Naive thymus-derived CD8-positive, alpha-beta T cell (primary cell): ENCODE data around the gene PTPRM. TPM values are rescaled to one million over a fixed set of nuclear protein-coding genes. Genes with fewer than 3 reads are reported as not detected.
"Not testable (repeated sequence)": the region's sequence is repeated elsewhere in the genome, so short reads cannot be mapped to it uniquely, and the experiment has no call there.

Source experiments
- ATAC-seq, 2 donors: fragments of 150-1000 bp; cut with Tn5 transposase in 1 of 2; sonication (Bioruptor Pico), chemical (Tn5 transposase) in 1 of 2; 1 replicate in 1 of 2; 2 replicates in 1 of 2; pipeline ENCODE4 v1.10.0; 2021; ENCODE audit warnings: mild to moderate bottlenecking in 2 of 2, moderate library complexity in 2 of 2
- POLR2A ChIA-PET: fragments of 350-600 bp; sonication (Branson Sonifier 250); formaldehyde crosslinking; loops from one replicate; lab custom pipeline; 2021; ENCODE audit warnings: antibody characterized with exemption; lab: Charles Lee
- DNase-seq, 10 donors: peaks; one replicate each; pipeline versions ENCODE4 v3.0.0 to v3.0.0-alpha.2; 2020 to 2022
- H3K27ac Mint-ChIP-seq, 10 donors: one replicate each; pipeline ENCODE4 v1.8.0; 2020 to 2022; ENCODE audit warnings: mild to moderate bottlenecking in 10 of 10, mixed read lengths in 10 of 10, moderate library complexity in 4 of 10, inconsistent platforms in 1 of 10
- H3K27me3 Mint-ChIP-seq, 5 donors: one replicate each; pipeline ENCODE4 v1.8.0; 2021 to 2022; ENCODE audit warnings: mixed read lengths in 5 of 5
- H3K36me3 Mint-ChIP-seq, 3 donors: one replicate each; pipeline ENCODE4 v1.8.0; 2020 to 2022; ENCODE audit warnings: mixed read lengths in 3 of 3, mild to moderate bottlenecking in 2 of 3, inconsistent platforms in 1 of 3
- H3K4me1 Mint-ChIP-seq, 4 donors: one replicate each; pipeline ENCODE4 v1.8.0; 2021 to 2022; ENCODE audit warnings: mixed read lengths in 4 of 4
- H3K4me3 Mint-ChIP-seq, 10 donors: one replicate each; pipeline ENCODE4 v1.8.0; 2020 to 2022; ENCODE audit warnings: mild to moderate bottlenecking in 10 of 10, mixed read lengths in 10 of 10, moderate library complexity in 6 of 10, inconsistent platforms in 1 of 10
- H3K9me3 Mint-ChIP-seq, 9 donors: one replicate each; pipeline ENCODE4 v1.8.0; 2020 to 2022; ENCODE audit warnings: mixed read lengths in 9 of 9, mild to moderate bottlenecking in 3 of 9, inconsistent platforms in 1 of 9, moderate library complexity in 1 of 9
- polyA plus RNA-seq, 3 donors: library from polyadenylated mRNA; unstranded; fragments of 300-500 nt; fragmentation: Illumina TruSeq; gene quantifications; one replicate each; pipeline ENCODE4 v1.2.3, GENCODE V29; 2021
- total RNA-seq, 8 experiments: library from RNA in 2 of 8; stranded (reverse) in 2 of 8; gene quantifications; one replicate each; pipeline ENCODE4 v1.2.3 and lab custom pipeline; 2021 to 2026

The PTPRM gene
- total and polyA plus RNA-seq, 5 experiments from 2014 or later: 0.28 to 12.1 (median 0.52) TPM

- H3K27ac Mint-ChIP-seq: no peak overlapping the region
- POLR2A ChIA-PET: no interaction called here
- H3K36me3 Mint-ChIP-seq: peaks cover 0 to 2% (median 0%) of the 10 kb centered on the region in 3 donors
- ATAC-seq: no peak
- H3K27me3 Mint-ChIP-seq: peaks cover 0 to 2% (median 0%) of the 10 kb centered on the region in 5 donors
- no peak for DNase-seq
- H3K4me1 Mint-ChIP-seq: no peaks in the 10 kb centered on the region
- H3K9me3 Mint-ChIP-seq: peaks cover 0 to 4% (median 0%) of the 10 kb centered on the region in 9 donors
- no peak overlapping the region for H3K4me3 Mint-ChIP-seq
Measured at GRCh38 chr18:8424917-8425725, 858.0 kb downstream of the PTPRM start.

DNA sequence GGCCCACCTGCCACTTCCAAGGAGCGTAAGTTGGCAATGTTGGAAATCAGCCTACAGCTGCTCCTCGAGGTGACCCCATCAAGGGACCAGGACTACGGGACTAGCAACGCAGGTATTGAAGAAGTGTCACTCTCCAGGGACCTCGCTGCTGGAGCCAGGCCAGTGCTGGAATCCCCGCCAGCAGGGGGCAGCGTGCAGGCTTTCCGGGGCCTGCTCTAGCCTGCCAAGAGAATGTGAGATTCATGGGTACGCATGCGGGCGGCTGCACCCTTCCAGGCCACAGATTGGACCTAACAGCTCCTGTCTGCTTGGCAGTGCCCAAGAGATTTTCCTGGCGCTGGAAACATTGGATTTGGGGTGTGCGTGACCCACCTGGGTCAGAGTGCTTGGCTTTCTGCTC is 859.3 kb downstream of the PTPRM start:
- Mint-ChIP-seq H3K27ac (peak overlapping the region in 1 of 10 donors; percentile 5), H3K4me1 (no peaks in the 10 kb centered on the region), H3K9me3 (peaks cover 0 to 4% (median 0%) of the 10 kb centered on the region in 9 donors), H3K4me3 (no peak overlapping the region), H3K36me3 (peaks cover 0 to 2% (median 0%) of the 10 kb centered on the region in 3 donors), H3K27me3 (peaks cover 0 to 2% (median 0%) of the 10 kb centered on the region in 5 donors)
- DNase-seq (no peak), ATAC-seq (no peak)
- POLR2A ChIA-PET: no interaction called here

DNA sequence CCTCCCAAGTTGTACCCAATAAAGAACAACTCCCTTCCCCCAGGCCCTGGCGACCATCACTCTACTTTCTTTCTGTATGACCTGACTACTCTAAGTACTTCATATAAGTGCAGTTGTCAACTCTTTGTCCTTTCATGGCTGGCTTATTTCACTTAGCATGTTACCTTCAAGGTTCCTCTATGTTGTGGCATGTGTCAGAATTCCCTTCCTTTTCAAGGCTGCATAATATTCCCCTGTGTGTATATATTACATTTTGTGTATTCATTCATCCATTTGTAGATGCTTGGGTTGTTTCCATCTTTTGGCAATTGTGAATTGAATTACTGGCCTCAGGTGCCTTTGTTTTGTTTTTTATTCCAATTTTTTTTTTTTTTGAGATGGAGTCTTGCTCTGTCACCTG is 860.2 kb downstream of the PTPRM start:
- H3K4me1 Mint-ChIP-seq: no peaks in the 10 kb centered on the region
- no peak overlapping the region for H3K27ac Mint-ChIP-seq
- no peak overlapping the region for H3K4me3 Mint-ChIP-seq
- ATAC-seq (no peak), DNase-seq (no peak)
- peaks cover 0 to 2% (median 0%) of the 10 kb centered on the region in 5 donors for H3K27me3 Mint-ChIP-seq
- peaks cover 0 to 4% (median 0%) of the 10 kb centered on the region in 9 donors for H3K9me3 Mint-ChIP-seq
- H3K36me3 Mint-ChIP-seq: peaks cover 0 to 2% (median 0%) of the 10 kb centered on the region in 3 donors
- POLR2A ChIA-PET: no interaction called here

- Mint-ChIP-seq H3K27ac (peak overlapping the region in 1 of 10 donors; percentile 43), H3K4me1 (no peaks in the 10 kb centered on the region), H3K4me3 (no peak overlapping the region), H3K9me3 (peaks cover 0 to 4% (median 0%) of the 10 kb centered on the region in 9 donors), H3K36me3 (no peaks in the 10 kb centered on the region), H3K27me3 (peaks cover 0 to 6% (median 0%) of the 10 kb centered on the region in 5 donors)
- POLR2A ChIA-PET: no interaction called here
- DNase-seq (no peak), ATAC-seq (no peak)
Measured at GRCh38 chr18:8428951-8429350, 861.8 kb downstream of the PTPRM start.

DNA sequence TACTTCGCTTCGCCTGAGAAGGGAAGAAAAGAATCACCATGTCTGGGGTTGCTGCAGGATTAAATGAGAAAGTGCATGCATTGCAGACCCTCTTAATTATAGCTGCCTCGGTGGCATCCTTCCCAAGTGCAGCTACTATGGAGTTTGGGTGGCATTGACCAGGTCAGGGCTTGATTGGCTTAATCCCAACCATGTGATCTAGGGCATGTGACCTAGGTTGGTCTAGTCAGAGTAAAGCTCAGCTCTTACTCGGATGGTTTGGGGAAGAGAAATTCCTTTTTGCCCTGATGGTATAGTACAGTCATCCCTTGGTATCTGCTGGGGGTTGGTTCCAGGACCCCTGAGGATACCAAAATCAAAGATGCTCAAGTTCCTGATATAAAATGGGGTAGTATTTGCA is 863.9 kb downstream of the PTPRM start:
- H3K9me3 Mint-ChIP-seq: peaks cover 0 to 4% (median 0%) of the 10 kb centered on the region in 9 donors
- H3K4me1 Mint-ChIP-seq: no peaks in the 10 kb centered on the region
- POLR2A ChIA-PET: no interaction called here
- DNase-seq (no peak), ATAC-seq (no peak)
- H3K27ac Mint-ChIP-seq: no peak overlapping the region
- H3K27me3 Mint-ChIP-seq: peaks cover 0 to 6% (median 2%) of the 10 kb centered on the region in 5 donors
- H3K4me3 Mint-ChIP-seq: no peak overlapping the region
- H3K36me3 Mint-ChIP-seq: no peaks in the 10 kb centered on the region

DNA sequence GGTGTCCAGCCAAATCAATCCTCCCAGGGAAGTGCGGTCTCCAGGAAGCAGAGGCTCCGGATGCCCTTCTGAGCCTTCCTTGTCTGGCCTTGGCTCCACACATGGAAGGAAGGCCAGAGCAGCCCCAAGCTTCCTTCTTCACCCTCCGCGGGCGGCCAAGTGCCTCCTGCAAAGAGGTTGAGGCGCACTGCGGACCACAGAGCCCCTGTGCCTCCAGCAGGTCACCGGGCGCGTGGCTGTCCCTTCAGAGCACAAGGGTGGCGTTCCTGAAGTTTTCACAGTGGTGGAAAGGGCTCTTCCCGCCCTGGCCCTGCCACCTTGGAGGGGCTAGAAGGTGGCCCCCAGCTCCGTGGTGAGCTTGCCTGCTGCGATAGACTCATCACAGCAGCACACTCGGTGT is 866.2 kb downstream of the PTPRM start:
- no peaks in the 10 kb centered on the region for H3K36me3 Mint-ChIP-seq
- H3K9me3 Mint-ChIP-seq: peaks cover 0 to 9% (median 0%) of the 10 kb centered on the region in 9 donors
- H3K4me3 Mint-ChIP-seq: no peak overlapping the region
- no peaks in the 10 kb centered on the region for H3K4me1 Mint-ChIP-seq
- H3K27me3 Mint-ChIP-seq: peaks cover 0 to 8% (median 2%) of the 10 kb centered on the region in 5 donors
- DNase-seq (no peak), ATAC-seq (no peak)
- no peak overlapping the region for H3K27ac Mint-ChIP-seq
- POLR2A ChIA-PET: no interaction called here

DNA sequence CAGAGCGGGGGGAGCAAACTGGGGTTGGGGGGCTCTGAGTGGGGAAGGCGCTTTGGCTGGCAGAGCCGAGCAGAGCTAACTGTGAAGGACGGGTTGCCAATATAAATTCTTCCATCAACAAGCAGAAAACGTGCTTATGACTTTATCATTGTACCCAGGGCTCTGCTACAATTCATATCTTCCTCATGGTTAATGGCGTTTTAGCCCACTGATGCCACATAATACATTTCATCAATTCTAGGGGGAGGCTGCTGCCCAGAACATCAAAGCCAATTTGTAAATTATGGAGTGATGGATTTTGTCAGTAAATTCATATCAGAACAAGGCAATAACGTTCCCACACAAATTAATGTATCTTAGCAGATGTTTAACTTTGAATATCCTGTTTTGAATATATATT is 866.7 kb downstream of the PTPRM start:
- Mint-ChIP-seq H3K36me3 (no peaks in the 10 kb centered on the region), H3K27ac (no peak overlapping the region), H3K4me3 (no peak overlapping the region), H3K4me1 (no peaks in the 10 kb centered on the region), H3K27me3 (peaks cover 0 to 8% (median 2%) of the 10 kb centered on the region in 5 donors), H3K9me3 (peaks cover 0 to 9% (median 0%) of the 10 kb centered on the region in 9 donors)
- POLR2A ChIA-PET: no interaction called here
- no peak for DNase-seq
- ATAC-seq: no peak

DNA sequence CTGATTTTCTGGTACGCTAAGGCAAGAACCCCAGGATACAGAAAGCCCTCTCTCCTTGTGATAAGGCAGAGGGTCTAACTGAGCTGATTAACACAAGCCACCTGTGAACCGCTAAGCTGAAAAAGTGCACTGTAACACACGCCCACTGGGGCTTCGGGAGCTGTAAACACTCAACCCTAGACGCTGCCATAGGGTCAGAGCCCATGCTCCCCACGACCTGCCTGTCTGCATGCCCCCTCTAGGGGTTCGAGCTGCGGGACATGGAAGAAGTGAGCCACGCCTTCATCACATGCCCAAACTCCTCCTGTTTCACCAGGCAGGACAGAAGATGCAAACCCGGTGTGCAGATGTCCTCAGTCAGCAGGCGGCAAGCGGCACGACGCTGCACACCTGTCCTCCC is 868.3 kb downstream of the PTPRM start:
- no peak overlapping the region for H3K27ac Mint-ChIP-seq
- H3K9me3 Mint-ChIP-seq: peaks cover 0 to 19% (median 5%) of the 10 kb centered on the region in 9 donors
- DNase-seq (no peak), ATAC-seq (no peak)
- no peaks in the 10 kb centered on the region for H3K4me1 Mint-ChIP-seq
- peaks cover 0 to 8% (median 2%) of the 10 kb centered on the region in 5 donors for H3K27me3 Mint-ChIP-seq
- POLR2A ChIA-PET: no interaction called here
- peaks cover 0 to 7% (median 0%) of the 10 kb centered on the region in 3 donors for H3K36me3 Mint-ChIP-seq
- H3K4me3 Mint-ChIP-seq: no peak overlapping the region

GRCh38 chr18:8439055-8439454 is 871.9 kb downstream of the PTPRM start:
- ATAC-seq: no peak
- Mint-ChIP-seq H3K27me3 (peaks cover 0 to 5% (median 2%) of the 10 kb centered on the region in 5 donors), H3K9me3 (peaks cover 0 to 34% (median 14%) of the 10 kb centered on the region in 9 donors), H3K27ac (no peak overlapping the region), H3K4me3 (no peak overlapping the region), H3K36me3 (peaks cover 0 to 19% (median 0%) of the 10 kb centered on the region in 3 donors), H3K4me1 (no peaks in the 10 kb centered on the region)
- no peak for DNase-seq
- POLR2A ChIA-PET: no interaction called here

GRCh38 chr18:8443505-8443904 is 876.4 kb downstream of the PTPRM start:
- Mint-ChIP-seq H3K27me3 (peaks cover 2 to 15% (median 6%) of the 10 kb centered on the region in 5 donors), H3K4me1 (no peaks in the 10 kb centered on the region), H3K36me3 (peaks cover 0 to 19% (median 0%) of the 10 kb centered on the region in 3 donors), H3K4me3 (no peak overlapping the region), H3K9me3 (peaks cover 0 to 32% (median 16%) of the 10 kb centered on the region in 9 donors), H3K27ac (no peak overlapping the region)
- POLR2A ChIA-PET: no interaction called here
- no peak for DNase-seq
- no peak for ATAC-seq

- H3K4me1 Mint-ChIP-seq, DNase-seq, H3K36me3 Mint-ChIP-seq, ATAC-seq, POLR2A ChIA-PET, H3K4me3 Mint-ChIP-seq, H3K9me3 Mint-ChIP-seq: not testable (repeated sequence)
- peaks cover 3 to 24% (median 6%) of the 10 kb centered on the region in 5 donors for H3K27me3 Mint-ChIP-seq
- peak overlapping the region in 1 of 10 donors; percentile 31 for H3K27ac Mint-ChIP-seq
Measured at GRCh38 chr18:8446936-8447335, 879.8 kb downstream of the PTPRM start.

DNA sequence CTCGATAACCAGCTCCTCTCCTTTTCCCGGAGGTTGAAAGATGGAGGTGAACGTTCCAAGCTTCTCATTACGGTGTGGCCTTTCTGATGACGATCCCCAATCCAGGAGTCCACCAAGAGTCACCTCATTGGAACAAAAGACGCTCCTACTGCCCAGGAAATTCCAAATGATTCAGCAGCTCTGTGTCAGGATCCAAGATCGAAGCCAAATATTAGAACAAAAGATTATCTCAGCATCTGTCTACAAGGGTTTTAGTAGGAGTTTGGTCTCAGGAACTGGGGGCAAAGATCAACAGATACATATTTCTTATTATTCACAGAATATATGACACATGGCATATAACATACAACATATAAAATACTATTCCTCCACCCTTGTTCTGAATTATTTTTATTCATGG is 881.0 kb downstream of the PTPRM start:
- POLR2A ChIA-PET: no interaction called here
- DNase-seq (no peak), ATAC-seq (no peak)
- Mint-ChIP-seq H3K9me3 (peaks cover 0 to 4% (median 0%) of the 10 kb centered on the region in 9 donors), H3K36me3 (no peaks in the 10 kb centered on the region), H3K4me1 (no peaks in the 10 kb centered on the region), H3K27me3 (peaks cover 3 to 24% (median 6%) of the 10 kb centered on the region in 5 donors), H3K27ac (no peak overlapping the region), H3K4me3 (no peak overlapping the region)

GRCh38 chr18:8450013-8450412 is 882.9 kb downstream of the PTPRM start:
- ATAC-seq (no peak), DNase-seq (no peak)
- no peak overlapping the region for H3K4me3 Mint-ChIP-seq
- H3K27me3 Mint-ChIP-seq: peaks cover 3 to 24% (median 6%) of the 10 kb centered on the region in 5 donors
- H3K4me1 Mint-ChIP-seq: no peaks in the 10 kb centered on the region
- POLR2A ChIA-PET: no interaction called here
- no peaks in the 10 kb centered on the region for H3K36me3 Mint-ChIP-seq
- peaks cover 0 to 4% (median 0%) of the 10 kb centered on the region in 9 donors for H3K9me3 Mint-ChIP-seq
- H3K27ac Mint-ChIP-seq: no peak overlapping the region
